Breast epithelium (tissue), 3 donors: ENCODE results near the gene NCKAP5.

ENCODE experiments used
- POLR2A ChIP-seq: fragments of 450-650 bp; IDR thresholded peaks from one replicate; pipeline ENCODE4 v1.6.1; 2016; ENCODE audit warnings: antibody characterized with exemption, mild to moderate bottlenecking, moderate library complexity
- POLR2AphosphoS5 ChIP-seq, 3 donors: sonication (generic); formaldehyde crosslinking; IDR thresholded peaks; one replicate each; pipeline ENCODE4 v1.6.1; 2017; ENCODE audit warnings: antibody characterized with exemption in 3 of 3
- TF ChIP-seq, protein P1 (sequence below), 3 donors: fragments of 450-650 bp; IDR thresholded peaks; one replicate each; pipeline ENCODE4 v1.5.1; 2016 to 2017; ENCODE audit warnings: antibody characterized with exemption in 3 of 3, mild to moderate bottlenecking in 3 of 3, moderate library complexity in 3 of 3

- TF ChIP-seq POLR2A, result no peak
- TF ChIP-seq POLR2AphosphoS5 (IDR thresholded peaks at IDR 0.05), result no peak
- TF ChIP-seq, protein P1, sequence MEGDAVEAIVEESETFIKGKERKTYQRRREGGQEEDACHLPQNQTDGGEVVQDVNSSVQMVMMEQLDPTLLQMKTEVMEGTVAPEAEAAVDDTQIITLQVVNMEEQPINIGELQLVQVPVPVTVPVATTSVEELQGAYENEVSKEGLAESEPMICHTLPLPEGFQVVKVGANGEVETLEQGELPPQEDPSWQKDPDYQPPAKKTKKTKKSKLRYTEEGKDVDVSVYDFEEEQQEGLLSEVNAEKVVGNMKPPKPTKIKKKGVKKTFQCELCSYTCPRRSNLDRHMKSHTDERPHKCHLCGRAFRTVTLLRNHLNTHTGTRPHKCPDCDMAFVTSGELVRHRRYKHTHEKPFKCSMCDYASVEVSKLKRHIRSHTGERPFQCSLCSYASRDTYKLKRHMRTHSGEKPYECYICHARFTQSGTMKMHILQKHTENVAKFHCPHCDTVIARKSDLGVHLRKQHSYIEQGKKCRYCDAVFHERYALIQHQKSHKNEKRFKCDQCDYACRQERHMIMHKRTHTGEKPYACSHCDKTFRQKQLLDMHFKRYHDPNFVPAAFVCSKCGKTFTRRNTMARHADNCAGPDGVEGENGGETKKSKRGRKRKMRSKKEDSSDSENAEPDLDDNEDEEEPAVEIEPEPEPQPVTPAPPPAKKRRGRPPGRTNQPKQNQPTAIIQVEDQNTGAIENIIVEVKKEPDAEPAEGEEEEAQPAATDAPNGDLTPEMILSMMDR (IDR thresholded peaks at IDR 0.05), result no peak
Observed at GRCh38 chr2:133334923-133335322, 233.3 kb downstream of the NCKAP5 start.
